ENCODE data around the gene NRG2.

NRG2 gene

DNA sequence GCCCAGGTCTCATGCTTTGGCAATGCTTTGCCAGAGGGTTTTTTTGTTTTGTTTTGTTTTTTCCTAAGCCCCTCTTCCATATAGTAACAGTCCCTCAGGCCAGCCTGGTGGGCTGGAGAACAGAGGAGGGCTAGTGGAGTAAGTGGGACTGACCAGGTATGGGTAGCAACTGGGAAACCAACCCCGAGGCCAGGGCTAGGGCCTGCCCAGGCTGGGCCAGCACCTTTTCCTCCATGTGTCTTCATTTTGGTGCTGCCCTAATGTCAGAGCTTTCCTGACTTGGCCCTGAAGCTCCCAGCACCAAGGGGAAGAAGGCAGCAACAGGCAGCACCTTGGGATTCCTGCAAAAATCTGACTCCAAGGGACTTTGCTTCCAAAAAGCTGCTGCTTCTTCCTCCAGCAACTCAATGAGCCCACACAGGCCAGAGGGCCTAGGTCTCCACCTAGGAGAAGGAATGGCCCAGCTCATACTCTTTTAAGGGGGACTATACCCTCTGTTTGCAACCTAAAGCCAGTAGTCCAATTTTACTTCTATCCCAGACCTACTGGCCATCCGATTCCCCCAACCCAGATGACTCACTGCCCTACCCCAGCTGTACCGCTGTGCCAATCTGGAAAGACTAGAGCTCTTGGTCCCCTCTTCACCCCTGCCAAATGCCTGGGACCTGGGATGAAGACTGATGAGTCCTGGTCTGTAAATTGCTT is 142.4 kb downstream of the NRG2 start:
- no peak for DNase-seq

DNA sequence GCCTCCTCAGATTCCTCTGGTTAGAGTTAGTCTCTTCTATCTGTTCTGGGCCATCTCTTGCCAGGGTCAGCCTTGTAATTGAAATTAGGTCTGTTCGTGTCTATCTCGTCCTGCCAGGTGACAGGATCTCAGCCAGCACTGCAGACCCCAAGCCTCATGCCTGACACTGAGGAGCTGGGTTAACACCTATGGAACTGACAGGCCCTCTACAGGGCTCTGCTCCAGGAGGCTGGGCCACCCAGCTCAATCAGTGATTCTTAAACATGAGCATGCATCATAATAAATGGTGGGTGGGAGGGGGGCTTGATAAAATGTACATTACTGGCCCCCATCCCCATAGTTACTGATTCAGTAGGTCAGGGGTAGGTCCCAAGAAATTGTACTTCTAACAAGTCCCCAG is 144.1 kb downstream of the NRG2 start:
- DNase-seq = no peak

DNA sequence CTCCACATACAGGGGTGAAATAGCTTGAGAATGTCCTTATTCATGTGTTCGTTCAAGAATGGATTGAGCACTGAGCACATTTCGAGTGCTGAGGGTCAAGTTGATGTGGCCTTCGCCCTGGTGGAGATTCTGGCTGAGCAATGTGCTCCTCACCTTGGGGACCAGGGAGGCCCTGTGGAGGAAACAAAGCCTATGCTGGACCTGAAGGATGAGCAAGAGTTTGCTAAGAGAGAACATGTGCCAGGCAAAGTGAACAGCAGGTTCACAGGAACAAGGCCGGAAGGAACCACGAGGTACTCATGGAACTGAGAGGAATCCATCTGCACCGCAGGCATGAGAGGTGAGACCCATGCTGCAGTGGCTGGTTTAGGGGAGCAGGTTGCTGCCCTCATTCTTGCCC is 145.1 kb downstream of the NRG2 start:
- DNase-seq = no peak

DNA sequence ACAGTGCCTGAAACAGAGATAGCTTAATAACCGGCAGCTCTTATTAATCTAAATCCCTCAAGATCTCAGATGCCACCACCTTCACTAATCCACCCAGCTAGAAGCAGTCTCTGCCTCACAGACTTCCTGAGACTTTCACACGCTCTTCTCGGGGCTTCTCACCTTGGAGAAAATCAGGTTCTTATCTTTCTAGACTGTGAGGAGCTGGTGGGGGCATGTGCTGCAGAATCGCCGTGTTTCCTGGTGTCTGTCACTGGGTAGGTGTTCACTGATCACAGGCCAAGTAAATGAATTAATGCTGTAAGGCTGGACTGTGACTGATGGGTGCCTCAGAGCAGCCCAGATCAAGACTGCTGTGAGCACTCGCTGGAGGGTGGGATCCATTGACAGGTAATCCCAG is 145.8 kb downstream of the NRG2 start:
- DNase-seq = no peak

DNA sequence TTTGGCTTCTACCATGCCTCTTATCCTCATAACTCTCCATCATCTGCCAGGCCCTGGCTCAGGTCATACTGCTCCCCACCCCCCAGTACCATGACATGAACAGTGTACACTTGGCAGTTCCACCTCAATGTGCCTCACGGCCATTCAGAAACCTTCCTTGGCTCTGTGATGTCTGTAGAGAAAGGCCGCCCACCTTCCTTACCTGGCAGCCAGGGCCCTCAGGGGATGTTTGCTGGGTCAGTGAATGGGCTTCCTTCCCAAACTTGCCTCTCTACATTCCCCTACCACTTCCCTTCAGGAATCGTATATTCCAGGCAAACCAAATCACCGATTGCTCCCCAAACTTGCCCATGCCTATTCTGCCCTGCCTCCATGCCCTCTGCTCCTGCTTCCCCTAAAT is 146.4 kb downstream of the NRG2 start:
- DNase-seq = no peak

DNA sequence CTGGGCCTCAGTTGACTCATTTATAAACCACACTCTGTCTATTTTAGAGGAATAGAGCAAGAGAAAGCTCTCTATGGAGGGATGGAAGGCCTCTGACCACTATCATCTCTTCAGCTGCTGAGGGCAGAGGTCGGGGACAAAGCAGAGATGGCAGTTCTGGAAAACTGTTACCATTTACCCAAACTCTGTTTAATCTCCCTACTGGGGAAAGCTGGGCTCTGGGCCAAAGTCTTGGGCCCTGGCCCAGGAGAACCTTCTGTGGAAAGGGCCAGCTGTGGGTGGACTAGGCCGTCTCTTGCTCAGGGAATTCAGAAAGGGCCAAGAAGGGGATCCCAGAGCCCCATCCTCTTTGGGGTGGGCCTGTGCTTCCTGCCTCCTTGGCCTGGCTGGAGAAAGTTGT is 147.5 kb downstream of the NRG2 start:
- no peak for DNase-seq

DNA sequence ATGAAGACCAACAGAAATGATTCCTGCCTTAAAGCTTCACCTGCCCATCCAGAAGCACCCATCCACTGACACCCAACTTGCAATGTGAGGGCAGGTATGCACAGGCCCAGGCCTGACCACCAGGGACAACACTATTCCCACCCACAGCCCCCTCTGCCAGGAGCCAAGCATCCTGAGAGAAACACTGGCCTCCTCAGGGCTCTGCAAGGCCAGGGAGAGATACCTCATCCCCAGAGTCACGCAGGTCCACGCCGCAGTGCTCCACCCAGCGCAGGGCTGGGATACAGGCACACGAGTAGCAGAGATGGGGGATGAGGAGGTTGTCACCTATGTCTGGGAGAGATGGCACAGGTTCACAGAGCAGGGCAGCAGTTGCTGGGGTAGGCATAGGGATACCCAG is 148.1 kb downstream of the NRG2 start:
- no peak for DNase-seq

DNA sequence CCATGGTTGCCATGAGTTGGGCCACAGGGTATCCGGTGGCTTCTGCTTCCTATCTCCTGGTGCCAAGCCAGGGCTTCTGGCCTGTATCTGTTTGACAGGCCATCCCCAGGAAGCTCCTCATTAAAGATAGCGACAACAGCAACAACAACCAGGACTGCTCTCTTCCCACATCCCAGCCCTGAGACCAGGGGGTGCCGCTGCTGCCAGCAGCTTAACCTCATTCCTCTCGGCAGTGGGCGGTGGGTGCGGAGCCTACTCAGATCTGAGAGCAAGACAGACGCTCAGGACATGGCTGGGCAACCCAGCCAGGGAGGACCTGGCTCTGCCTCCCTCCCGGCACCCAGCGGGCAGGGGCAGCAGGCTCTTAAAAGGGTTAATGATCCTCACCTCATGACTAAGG is 149.2 kb downstream of the NRG2 start:
- no peak for DNase-seq

DNA sequence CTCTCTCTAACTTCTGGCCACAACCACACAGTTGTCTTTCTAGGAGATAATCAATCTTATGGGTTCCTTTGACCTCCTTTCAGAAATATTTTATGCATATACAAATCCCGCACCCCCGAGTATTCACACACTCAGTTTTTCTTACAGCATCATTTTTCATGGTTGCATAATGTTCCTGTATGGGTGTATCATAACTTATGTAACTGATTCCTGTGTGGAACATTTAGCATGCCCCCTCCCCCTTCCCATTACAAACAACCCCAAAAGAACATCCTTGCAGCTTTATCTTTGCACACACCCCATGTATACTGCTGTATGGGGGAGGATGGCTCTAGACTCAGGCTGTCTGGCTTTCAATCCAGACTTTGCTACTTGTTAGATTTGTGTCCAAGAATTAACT is 153.7 kb downstream of the NRG2 start:
- no peak for DNase-seq

DNA sequence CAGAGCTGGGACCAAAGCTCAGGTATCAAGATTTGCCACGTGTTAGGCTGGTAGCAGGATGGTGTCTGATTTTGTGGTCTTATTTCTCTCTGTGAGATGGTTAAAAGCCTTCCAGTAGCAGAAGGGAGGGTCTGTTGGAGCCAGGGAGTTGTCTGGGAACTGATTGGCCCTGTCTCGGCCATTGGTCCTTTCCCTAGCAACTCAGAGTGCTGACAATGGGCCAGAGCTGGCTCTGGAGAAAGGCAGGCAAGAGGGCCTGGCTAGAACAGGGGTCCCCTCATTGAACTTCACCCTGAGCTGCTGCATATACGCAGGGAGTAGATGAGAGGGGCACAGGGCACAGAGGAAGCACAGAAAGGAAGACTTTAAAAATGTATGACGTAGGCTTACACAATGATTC is 154.7 kb downstream of the NRG2 start:
- no peak for DNase-seq

DNA sequence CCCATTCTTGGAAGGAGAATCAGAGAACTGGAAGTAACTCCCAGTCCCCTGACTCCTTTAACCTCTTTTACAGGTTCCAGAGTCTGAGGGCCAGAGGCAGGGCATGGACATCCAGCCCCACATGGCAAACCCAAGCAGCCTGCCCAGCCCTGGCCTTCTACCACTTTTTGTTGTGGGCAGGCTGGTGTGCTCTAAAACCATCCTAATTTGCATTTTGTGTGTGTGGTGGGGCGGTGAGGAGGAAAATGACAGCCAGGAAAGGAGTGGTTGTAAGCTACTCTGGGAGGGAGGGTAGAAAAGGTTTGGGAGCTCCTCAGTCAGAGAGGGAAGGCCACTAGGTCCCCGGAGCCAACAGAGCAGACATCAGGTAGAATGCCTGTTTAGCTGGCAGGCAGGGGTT is 156.9 kb downstream of the NRG2 start:
- no peak for DNase-seq

DNA sequence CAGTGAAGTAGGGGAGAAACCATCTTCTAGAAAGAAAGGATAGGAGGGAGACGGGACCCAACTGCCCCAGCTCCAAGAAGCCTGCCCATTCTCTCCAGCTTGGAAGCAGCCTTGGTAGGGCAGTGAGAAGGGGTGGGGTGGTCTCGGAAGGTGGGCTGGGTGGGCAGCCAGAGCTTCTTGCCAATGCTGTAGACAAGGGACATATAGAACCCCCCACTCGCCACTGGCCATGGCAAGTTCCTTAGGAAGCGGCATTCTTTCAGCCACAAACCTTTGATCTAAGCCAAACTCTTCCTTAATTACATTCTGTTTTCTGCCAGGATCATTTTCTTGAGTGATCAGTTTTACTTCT is 157.3 kb downstream of the NRG2 start:
- DNase-seq = no peak

DNA sequence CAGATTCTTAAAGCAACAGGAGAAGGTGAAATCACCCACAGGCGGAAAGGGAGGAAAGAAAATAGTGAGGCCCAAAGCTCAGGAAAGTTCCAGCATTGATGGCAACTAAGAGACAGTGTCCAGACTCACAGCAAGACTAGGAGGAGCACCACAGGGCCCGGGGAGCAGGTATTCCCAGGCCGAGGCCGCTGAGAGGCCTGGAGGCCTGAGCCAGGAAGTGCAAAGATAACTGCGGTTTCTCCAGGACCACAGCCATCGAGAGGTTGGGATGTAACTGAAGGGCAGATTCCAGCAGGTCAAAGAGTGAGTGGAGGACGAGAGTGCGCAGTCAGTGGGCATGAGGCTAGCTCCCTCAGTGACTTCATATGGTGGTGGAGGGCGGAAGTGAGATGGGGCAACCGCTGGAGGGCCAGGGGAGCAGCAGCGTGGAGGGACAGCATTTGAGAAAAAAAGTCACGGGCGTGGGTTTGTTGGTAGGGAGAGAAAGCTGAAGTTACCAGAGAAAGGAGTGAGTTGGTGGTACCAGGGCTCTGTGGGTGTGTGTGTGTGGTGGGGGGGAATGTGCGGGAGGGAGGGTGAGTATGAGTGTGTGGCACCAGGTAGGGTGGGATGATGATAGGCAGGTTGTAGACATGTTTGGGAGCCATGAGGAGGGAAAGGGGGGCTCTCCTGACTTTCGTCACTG is 157.8 kb downstream of the NRG2 start:
- DNase-seq = no peak

DNA sequence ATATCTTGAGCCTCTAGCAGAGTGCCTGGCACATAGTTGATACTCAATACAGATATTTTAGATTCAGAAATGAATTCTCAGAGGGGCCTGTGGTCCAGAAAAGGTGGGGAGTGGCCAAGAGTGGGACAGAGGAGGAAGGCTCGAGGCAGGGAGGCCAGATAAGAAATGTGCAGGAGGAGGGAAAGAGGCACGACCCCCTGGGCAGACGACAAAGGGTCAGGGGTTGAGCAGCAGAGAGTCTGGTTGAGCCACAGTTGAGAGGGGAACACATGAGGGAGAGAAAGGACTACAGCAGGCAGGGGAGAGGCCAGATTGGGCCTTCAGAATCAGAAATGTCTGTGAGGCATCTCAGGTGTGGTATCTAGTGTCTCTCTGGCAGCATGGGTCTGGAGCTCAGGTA is 158.4 kb downstream of the NRG2 start:
- DNase-seq = no peak

DNA sequence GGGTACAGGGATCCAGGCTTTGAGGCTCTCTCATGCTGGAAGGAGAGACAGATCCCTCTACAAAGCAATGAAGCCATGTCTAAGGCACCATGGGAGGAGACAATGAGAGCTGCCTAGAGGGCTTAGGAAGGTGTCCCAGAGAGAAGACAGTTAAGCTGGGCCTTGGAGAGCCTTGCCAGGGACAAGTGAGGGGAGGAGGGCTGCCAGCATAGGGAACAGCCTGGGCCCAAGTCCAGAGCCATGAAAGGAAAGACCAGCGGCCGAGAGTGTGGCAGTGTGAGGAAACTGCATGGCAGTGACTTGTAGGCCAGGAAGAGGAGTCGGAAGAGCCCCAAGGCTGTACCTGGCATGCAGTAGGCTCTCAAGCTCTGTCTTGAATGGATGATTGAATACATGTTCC is 159.0 kb downstream of the NRG2 start:
- no peak for DNase-seq

DNA sequence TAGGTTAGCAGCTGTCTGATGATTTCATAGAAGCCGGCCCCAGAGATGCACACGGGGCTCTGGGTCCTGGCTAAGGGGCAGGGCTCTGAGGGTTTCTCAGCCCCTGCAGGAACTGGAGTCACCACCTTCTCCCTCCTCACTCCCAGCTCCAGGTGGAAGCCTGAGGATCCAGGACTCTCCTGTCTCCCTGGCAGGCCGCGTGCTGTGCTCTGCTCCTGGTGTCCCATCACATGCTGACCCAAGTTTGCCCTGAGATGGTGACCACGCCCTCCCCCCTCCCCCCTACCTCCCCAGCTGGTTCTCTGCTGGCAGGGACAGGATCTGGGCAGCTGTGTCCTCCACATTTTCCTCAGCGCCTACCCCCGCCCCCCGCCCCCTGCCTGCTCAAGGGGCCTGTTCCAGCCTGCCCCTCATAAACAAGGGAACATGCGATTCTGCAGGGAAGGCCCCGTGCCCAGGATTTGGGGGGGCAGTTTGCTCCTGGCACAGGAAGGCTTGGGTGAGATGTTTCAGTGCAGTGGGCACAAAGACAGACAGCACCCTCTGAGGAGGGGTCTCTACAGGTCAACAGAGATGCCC is 160.0 kb downstream of the NRG2 start:
- no peak for DNase-seq

DNA sequence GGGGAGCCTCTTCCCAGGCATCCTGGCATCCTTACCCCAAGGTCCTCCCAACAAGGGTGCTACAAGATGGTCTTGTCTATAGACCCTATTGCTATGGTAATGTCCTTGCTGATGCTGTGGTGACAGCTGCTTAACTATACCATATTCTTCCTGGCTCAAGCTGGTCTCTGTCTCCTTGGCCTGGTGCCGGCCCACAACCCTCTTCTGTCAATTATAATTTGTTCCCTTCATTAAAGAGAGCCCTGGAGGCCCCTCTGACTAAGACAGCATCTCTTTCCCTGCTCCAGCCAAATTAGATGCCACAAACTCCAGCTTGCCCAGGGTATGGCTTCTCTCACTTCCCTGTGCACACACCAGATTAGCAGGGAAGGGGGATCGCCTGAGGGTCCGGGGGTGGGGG is 160.8 kb downstream of the NRG2 start:
- no peak for DNase-seq

DNA sequence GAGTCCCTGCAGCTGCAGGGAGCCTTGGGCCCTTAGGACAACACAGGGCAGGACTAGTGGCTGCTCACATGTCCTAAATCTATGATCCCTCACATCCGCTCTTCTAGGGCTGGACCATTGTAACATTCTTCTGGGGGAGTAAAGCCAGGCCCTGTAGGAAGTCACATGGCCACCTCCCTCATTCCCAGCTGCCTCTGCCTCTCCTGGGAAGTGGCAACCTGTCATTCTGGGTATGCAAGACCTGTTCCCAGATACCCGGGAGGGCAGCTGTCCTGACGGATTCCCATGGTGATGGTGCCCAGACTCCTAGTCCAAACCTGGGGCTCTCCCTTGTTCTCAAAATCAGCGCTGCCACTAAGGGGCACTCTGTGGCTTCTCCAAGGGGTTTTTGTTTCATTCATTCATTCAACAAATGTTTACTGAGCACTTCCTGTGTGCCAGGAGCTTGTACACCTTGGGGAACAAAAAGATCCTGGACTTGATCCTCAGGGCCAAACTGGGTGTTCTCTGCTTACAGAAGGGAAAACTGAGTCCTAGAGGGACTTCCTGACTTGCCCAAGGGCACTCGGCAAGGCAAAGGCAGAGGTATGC is 161.9 kb downstream of the NRG2 start:
- DNase-seq = no peak

DNA sequence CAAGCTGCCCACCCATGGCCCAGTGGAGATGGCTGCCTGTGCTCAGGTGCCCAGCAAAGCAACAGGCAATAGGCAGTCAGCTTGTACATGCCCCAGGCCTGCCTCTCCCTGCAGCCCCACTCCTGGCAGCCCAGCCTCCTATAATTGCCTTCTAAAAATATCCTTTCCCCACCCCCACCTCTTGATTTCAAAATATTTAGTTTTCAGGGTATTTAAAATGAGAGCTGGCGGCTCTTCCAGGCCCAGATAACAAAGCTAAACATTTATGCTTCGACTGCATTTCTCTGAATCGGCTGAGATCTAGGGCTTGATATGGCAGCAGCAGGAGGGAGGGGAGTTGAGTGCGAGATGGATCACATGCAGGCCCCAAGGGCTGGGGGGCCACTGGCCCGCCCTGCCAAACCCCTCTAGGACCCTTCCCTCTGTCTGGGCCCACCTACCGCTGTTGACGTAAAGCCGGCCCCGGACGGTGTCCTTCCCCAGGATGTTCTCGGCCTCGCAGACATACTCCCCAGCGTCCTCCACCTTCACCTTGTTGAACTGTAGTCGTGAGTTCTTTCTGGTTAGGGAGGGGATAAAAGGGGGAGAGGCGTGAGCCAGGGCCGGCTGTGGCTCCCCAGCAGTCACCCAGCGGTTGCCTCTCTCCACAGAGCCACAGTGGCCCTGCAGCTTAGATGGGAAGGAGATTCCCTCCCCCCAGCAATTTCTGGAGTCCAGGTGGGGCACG is 162.5 kb downstream of the NRG2 start:
- DNase-seq = no peak

DNA sequence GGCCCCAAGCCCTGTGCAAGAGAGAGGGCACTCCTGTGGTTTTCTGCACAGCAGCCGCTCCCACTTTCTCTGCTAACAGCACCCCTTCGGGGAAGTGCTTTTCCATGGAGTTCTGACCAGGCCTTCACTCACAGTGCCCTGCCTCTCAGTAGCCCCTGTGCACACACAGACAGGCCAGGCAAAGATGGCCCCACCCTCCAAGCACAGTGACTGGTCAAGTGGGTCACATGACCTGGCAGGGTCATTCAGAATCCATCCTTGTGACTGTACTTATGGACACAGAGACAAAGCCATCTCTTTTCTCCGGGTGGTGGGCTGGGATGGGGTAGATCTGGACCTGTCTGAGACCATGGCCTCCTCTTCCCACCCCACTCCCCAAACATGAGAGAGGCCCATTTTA is 165.0 kb downstream of the NRG2 start:
- DNase-seq = no peak

DNA sequence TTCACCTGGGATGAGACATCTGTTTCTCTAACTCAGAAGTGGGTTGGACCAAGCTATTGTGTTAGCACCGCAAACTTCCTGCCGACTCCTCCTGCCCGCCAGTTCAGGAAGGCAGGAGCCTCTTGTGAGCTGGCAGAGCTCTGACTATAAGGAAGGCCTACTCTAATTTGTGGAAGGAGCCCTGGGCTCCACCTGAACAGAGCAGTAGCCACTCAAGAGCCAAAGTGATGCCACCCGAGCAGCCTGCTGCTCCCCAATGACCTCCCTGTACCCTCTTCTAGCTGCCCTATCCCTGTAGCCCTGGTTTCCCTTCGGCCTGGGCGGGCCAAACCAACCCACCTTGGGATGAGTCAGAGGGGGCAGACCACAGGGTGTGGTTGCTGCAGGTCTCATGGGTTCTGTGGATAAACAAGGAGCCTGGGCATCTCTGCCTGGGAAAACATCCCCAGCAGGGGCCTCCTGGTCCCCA is 165.9 kb downstream of the NRG2 start:
- no peak for DNase-seq

DNA sequence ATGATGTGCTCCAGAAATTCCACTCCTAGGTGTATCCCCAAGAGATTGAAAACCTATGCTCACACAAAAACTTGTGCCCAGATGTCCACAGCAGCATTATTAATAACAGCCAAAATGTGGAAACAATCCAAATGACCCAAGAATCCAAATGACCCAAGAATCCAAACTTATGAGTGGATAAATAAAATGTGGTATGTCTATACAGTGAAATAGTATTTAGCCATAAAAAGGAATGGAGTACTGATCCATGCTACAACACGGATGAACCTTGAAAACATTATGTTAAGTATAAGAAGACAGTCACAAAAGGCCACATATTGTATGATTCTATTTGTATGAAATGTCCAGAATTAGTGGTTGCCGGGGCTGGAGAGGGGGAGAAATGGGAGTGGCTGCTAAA is 167.1 kb downstream of the NRG2 start:
- DNase-seq = no peak

Data from activated CD4-positive, alpha-beta T cell treated with anti-CD3 and anti-CD28 coated beads, Interleukin-2, amount 50 U/mL, for 4 hours (primary cell).